ENCODE data around the gene RNF145. TPM values are rescaled to one million over a fixed set of nuclear protein-coding genes. Genes with fewer than 3 reads are reported as not detected.
"Not testable (repeated sequence)": the region's sequence is repeated elsewhere in the genome, so short reads cannot be mapped to it uniquely, and the experiment has no call there.

The RNF145 gene
- total RNA-seq, 4 donors from 2014 or later = 6.7 to 20.8 (median 9.7) TPM

DNA sequence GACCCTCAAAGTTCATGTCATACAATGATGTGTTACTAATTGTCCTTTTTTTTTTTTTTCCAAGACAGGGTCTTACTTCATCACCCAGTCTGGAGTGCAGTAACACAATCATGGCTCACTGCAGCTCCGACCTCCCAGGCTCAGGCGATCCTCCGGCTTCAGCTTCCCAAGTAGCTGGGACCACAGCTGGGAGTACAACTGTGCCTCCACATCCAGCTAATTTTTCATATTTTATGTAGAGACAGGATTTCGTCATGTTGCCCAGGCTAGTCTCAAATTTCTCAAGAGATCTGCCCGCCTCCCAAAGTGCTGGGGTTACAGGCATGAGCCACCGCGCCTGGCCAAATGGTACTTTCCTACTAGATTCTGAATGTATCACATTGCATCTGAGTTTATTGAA, 60.3 kb downstream of the RNF145 start:
- Histone ChIP-seq H3K27me3 (no peaks in the 10 kb centered on the region), H3K9me3 (no peaks in the 10 kb centered on the region), H3K4me1 (no peaks in the 10 kb centered on the region), H3K4me3 (no peak overlapping the region), H3K36me3 (no peaks in the 10 kb centered on the region), H3K27ac (no peak overlapping the region)
- TF ChIP-seq POLR2A (IDR thresholded peaks at IDR 0.05) = no peak
- no peak for TF ChIP-seq CTCF (IDR thresholded peaks at IDR 0.05 in 4 of 5, conservative IDR thresholded peaks at IDR 0.05 in 1 of 5)
- no peak for DNase-seq
- in situ Hi-C loops (cut with MboI; ENCODE audit: low sequenced_read_pairs in 4 of 4) (loop anchor here in 2 of 4 donors (25.0 kb wide), 3 partner anchors 1087 to 1387 kb away; no protein-coding TSS in a partner anchor), intact Hi-C loops (cut with DNase I; ENCODE audit: low total_unique reads) (no loop called here)
- ATAC-seq = no peak

GRCh38 chr5:159147976-159148375, 61.4 kb downstream of the RNF145 start:
- no peak for TF ChIP-seq CTCF (IDR thresholded peaks at IDR 0.05 in 4 of 5, conservative IDR thresholded peaks at IDR 0.05 in 1 of 5)
- no peak for TF ChIP-seq POLR2A (IDR thresholded peaks at IDR 0.05)
- DNase-seq (no peak), ATAC-seq (no peak)
- Histone ChIP-seq H3K9me3 (no peaks in the 10 kb centered on the region), H3K4me1 (no peaks in the 10 kb centered on the region), H3K27ac (no peak overlapping the region), H3K36me3 (no peaks in the 10 kb centered on the region), H3K27me3 (no peaks in the 10 kb centered on the region), H3K4me3 (no peak overlapping the region)
- intact Hi-C loops (cut with DNase I; ENCODE audit: low total_unique reads) = no loop called here
- in situ Hi-C loops (cut with MboI; ENCODE audit: low sequenced_read_pairs in 4 of 4) = loop anchor here in 2 of 4 donors (25.0 kb wide), 3 partner anchors 1086 to 1386 kb away; no protein-coding TSS in a partner anchor

- Histone ChIP-seq H3K4me1 (no peaks in the 10 kb centered on the region), H3K27ac (no peak overlapping the region), H3K4me3 (no peak overlapping the region), H3K36me3 (no peaks in the 10 kb centered on the region), H3K9me3 (no peaks in the 10 kb centered on the region), H3K27me3 (no peaks in the 10 kb centered on the region)
- in situ Hi-C loops (cut with MboI; ENCODE audit: low sequenced_read_pairs in 4 of 4) = loop anchor here in 2 of 4 donors (25.0 kb wide), 3 partner anchors 1085 to 1385 kb away; no protein-coding TSS in a partner anchor
- intact Hi-C loops (cut with DNase I; ENCODE audit: low total_unique reads) = no loop called here
- TF ChIP-seq POLR2A (IDR thresholded peaks at IDR 0.05) (no peak), CTCF (IDR thresholded peaks at IDR 0.05 in 4 of 5, conservative IDR thresholded peaks at IDR 0.05 in 1 of 5) (no peak)
- DNase-seq (no peak), ATAC-seq (no peak)
Observed at GRCh38 chr5:159146839-159147238, 62.5 kb downstream of the RNF145 start.

- H3K4me1 ChIP-seq; H3K36me3 ChIP-seq; H3K9me3 ChIP-seq; DNase-seq; H3K27me3 ChIP-seq; intact Hi-C loops (cut with DNase I; ENCODE audit: low total_unique reads); ATAC-seq; H3K27ac ChIP-seq; H3K4me3 ChIP-seq: not testable (repeated sequence)
- in situ Hi-C loops (cut with MboI; ENCODE audit: low sequenced_read_pairs in 4 of 4) = loop anchor here in 2 of 4 donors (25.0 kb wide), 3 partner anchors 1083 to 1383 kb away; no protein-coding TSS in a partner anchor
Observed at GRCh38 chr5:159145160-159145559, 64.2 kb downstream of the RNF145 start.

DNA sequence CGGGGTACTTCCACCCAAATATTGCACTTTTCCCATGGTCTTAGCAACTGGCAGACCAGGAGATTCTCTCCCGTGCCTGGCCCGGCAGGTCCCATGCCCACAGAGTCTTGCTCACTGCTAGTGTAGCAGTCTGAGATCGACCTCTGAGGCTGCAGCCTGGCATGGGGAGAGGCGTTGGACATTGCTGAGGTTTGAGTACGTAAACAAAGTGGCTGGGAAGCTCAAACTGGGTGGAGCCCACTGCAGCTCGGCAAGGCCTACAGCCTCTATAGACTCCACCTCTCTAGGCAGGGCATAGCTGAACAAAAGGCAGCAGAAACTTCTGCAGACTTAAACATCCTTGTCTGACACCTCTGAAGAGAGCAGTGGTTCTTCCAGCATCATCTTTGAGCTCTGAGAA, 69.6 kb downstream of the RNF145 start:
- no peaks in the 10 kb centered on the region for H3K27me3 ChIP-seq
- H3K4me1 ChIP-seq = no peaks in the 10 kb centered on the region
- no peak overlapping the region for H3K27ac ChIP-seq
- no peaks in the 10 kb centered on the region for H3K9me3 ChIP-seq
- in situ Hi-C loops (cut with MboI; ENCODE audit: low sequenced_read_pairs in 4 of 4) (loop anchor here in 2 of 4 donors (25.0 kb wide), 3 partner anchors 1078 to 1378 kb away; no protein-coding TSS in a partner anchor), intact Hi-C loops (cut with DNase I; ENCODE audit: low total_unique reads) (no loop called here)
- TF ChIP-seq CTCF (IDR thresholded peaks at IDR 0.05 in 4 of 5, conservative IDR thresholded peaks at IDR 0.05 in 1 of 5) (no peak), POLR2A (IDR thresholded peaks at IDR 0.05) (no peak)
- ATAC-seq = no peak
- no peak overlapping the region for H3K4me3 ChIP-seq
- no peak for DNase-seq
- no peaks in the 10 kb centered on the region for H3K36me3 ChIP-seq
